ENCODE results near the gene CARD10.

- TF ChIP-seq POLR2A (IDR thresholded peaks at IDR 0.05; ENCODE audit: low read depth, low read length) (no peak), POLR2AphosphoS5 (IDR thresholded peaks at IDR 0.05; ENCODE audit: low read depth, low read length) (no peak), TAF1 (IDR thresholded peaks at IDR 0.05; ENCODE audit: borderline replicate concordance, low read depth, low read length) (no peak)
Measured at GRCh38 chr22:37514526-37515051, 4.6 kb downstream of the CARD10 start.
